ENCODE measurements around the gene MRPL24. TPM values are rescaled to one million over a fixed set of nuclear protein-coding genes. Genes with fewer than 3 reads are reported as not detected.
A peak's percentile ranks its signal among the peaks of the same experiment; 100 is the strongest.
"Not testable (repeated sequence)": the region's sequence is repeated elsewhere in the genome, so short reads cannot be mapped to it uniquely, and the experiment has no call there.

MRPL24 gene
- total RNA-seq, 1 experiment from 2014 or later: 48.1 TPM

GRCh38 chr1:156760092-156760795 is 19.4 kb upstream of the MRPL24 start:
- no peak for DNase-seq (ENCODE audit: low read depth)

DNA sequence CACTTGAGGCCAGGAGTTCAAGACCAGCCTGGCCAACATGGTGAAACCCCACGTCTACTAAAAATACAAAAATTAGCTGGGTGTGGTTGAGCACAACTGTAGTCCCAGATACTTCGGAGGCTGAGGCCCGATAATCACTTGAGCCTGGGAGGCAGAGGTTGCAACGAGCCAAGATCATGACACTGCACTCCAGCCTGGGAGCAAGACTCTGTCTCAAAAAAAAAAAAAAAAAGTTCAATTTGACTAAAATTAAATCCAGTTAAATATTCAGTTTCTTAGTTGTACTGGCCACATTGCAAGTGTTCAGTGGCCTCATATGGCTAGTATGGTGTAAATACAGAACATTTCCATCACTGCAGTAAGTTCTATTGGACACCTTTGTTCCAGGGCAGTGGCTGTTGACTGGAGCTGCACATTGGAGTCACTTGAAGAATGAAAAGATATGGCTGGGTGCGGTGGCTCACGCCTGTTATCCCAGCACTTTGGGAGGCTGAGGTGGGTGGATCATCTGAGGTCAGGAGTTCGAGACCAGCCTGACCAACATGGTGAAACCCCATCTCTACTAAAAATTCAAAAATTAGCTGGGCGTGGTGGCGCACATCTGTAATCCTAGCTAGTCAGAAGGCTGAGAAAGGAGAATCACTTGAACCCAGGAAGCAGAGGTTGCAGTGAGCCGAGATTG is 16.8 kb upstream of the MRPL24 start:
- DNase-seq (ENCODE audit: low read depth): not testable (repeated sequence)

DNA sequence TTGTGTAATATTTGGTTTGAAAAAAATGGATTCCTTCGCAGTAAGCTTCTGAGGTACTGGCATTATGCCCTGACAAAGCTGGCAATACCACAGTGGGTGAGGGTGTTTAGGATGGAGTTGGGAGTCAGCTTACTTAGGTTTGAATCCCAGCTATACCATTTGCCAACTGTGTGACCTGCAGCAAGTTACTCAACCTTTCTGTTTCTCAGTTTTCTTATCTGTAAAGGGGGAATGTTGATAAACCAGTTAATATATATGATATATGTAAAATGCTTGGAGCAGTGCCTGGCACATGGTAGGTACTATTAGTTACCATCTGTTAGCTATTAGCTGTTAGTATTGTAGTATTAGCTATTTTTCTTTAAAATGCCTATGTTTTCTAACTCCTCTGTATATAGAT is 15.5 kb upstream of the MRPL24 start:
- DNase-seq (ENCODE audit: low read depth): no peak

DNA sequence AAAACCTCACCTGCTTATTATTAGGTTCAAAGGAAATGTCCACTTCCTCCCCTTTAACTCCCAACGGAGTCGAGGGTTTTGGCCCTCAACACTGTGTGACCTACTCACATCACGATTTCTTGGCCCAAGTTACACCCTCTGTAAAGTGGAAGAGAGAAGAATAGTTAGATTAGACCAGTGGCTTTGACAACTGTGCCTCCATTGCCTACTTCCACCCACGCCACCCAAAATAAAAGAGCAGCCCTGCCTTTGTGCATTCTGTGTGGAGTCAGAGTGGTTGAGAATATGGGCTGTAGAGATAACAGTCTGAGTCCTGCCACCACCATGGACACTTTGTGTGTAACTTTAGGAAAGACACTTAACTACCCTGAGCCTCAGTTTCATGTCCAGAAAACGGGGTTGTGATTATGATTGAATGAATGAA is 14.7 kb upstream of the MRPL24 start:
- DNase-seq (ENCODE audit: low read depth): no peak

DNA sequence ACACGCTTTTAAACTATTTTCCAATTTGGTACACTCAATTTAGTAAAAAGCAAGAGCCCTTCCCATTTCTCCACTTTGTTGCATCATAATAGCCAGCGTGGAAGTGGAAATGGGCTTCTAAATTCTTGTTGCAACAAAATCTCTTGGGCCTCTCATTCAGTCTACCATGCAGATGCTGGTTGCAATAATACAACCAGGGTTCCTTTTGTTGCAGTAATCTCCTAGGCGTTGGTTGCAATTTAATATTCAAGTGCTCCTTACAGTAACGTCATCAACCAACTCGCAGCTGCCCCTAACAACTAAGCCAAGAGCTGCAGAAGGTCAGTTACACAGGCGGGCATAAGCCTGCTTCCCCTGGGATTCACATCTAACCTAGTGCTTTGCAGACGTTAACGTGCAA is 13.3 kb upstream of the MRPL24 start:
- DNase-seq (ENCODE audit: low read depth): no peak

- DNase-seq (ENCODE audit: low read depth): peak; percentile 28
Measured at GRCh38 chr1:156752843-156753482, 12.1 kb upstream of the MRPL24 start.

DNA sequence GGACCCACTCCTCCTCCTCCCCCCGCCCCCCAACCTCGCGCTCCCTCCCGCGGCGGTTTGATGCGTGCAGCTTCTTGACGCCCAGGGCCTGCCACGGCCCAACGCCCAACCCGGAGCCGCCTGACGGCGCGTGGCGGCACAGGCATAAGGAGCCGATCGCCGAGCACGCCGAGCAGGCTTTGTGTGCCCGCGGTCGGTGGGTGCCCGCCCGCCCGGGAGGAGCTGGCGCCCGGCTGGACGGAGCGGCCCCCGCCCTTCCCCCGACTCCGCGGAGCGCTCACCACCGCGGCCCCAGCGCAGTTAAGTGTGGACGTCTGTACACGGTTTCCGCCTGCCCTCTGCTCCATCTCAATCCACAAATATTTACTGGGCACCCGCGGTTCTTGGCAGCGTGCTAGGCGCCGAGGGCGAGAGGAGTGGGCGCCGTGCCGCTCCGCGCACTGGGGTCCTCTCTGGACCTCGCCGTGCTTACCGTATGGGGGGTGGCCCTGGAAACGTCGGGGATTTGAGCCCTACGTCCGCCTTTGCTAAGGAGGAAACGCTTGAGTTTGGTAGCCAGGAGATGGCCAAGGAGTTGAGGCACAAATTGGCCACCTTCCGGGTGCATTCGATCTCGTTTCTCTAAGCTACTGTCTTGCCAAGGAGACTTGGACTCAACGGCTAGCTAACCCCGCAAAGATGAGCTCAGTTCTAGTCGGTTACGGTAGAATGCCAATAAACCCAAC is 11.0 kb upstream of the MRPL24 start:
- peak; percentile 95 for DNase-seq (ENCODE audit: low read depth)

GRCh38 chr1:156751451-156751756 is 10.5 kb upstream of the MRPL24 start, which contains the start of gene HDGF:
HDGF (minus strand) TSS chr1:156751675; CDS start chr1:156751429, 246 bp downstream.
- no peak for DNase-seq (ENCODE audit: low read depth)

DNA sequence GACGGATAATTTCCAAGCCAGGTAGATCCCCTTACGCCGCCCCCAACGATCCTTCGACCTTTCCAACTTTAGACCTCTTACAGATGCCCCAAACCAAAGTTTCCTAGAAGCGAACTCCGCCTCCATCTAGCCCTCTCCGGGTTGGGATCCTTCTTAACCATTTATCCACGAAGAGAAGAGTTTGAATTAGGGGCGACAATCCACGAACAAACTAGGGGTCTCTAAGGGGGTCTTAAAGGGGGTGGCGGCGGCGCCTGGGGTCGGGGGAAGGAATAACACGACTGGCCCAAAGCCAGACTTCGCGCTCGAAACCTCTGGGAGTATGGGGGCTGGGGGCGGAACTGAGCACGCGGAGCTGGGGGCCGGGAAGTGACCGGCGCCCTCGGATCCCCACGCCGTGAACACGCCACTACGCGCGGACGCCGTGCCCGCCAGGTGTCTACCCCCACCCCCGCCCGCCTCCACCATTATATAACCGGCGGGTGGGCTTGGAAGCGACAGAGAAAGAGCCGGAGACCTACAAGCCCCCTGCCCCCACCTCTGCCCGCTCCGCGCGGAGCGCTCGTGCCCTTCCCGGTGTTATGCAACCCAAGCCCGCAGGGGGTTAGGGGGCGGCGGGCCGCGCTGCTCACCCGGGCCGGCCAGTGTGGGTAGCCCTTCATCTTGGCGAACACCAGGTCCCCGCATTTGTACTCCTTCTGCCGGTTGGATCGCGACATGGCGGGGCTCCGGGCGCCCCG is 10.0 kb upstream of the MRPL24 start:
- peak; percentile 44 for DNase-seq (ENCODE audit: low read depth)

DNA sequence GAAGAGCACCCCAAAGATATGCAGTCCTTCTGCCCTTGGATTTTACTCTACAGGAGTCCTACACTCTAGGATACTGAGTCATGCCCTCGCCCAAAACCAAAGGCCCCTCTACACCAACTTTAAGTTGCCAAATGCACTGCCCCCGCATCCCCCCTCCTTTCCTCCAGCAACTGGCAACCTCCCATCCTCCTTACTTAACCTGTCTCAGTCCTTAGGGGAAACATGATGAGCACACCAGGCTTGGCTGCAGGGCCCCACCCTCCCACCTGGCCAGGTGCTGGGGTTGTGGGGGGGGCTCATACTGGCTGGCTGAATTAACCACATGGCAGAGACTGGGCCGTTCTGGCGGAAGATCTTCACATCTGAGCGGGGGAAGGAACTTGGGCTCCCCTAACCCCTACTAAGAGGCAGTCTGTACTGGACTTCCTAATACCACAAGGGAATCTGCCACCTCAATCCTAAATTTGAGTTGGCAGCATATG is 9.3 kb upstream of the MRPL24 start:
- peak; percentile 53 for DNase-seq (ENCODE audit: low read depth)

- DNase-seq (ENCODE audit: low read depth): no peak
Measured at GRCh38 chr1:156749419-156750118, 8.7 kb upstream of the MRPL24 start.

DNA sequence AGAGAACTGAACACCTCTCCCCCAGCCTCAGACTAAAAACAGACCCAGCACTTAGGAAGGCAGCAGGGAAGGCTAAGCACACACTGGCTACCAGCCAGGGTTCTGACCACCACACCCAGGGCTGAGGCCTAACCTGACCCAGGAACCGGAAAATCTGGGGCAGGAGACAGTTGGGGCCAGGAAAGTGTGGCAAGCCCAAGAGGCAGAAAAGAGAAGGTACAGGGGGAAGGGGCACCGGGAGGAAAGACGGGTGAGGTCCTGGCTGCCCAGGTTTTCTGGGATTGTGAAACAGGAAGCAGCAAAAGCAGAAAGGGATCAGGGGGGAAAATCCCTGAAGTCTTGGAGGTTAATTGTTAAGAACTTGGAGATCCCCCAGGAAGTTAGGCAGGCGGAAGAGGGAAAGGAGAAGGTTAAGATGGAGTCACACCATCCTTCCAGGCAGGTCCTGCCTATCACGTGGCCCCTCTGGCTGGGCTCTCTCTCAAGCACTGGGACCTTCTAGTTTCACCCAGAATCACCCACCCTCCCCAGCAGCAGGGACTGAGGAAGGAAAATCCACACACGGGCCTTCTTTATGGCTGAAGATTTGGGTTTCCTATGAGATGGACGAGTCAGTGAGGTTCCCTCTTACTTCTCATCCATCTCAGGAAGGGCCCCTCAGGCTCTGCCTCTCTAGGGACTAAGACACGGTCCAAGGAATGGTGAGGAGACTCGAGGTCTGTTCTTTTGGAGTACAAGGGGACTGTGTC is 8.0 kb upstream of the MRPL24 start:
- peak; percentile 71 for DNase-seq (ENCODE audit: low read depth)

- DNase-seq (ENCODE audit: low read depth): no peak
Measured at GRCh38 chr1:156747742-156748669, 7.1 kb upstream of the MRPL24 start.

GRCh38 chr1:156746728-156747631 is 6.1 kb upstream of the MRPL24 start:
- DNase-seq (ENCODE audit: low read depth): peak; percentile 94

- no peak for DNase-seq (ENCODE audit: low read depth)
Measured at GRCh38 chr1:156746406-156746727, 5.5 kb upstream of the MRPL24 start.

DNA sequence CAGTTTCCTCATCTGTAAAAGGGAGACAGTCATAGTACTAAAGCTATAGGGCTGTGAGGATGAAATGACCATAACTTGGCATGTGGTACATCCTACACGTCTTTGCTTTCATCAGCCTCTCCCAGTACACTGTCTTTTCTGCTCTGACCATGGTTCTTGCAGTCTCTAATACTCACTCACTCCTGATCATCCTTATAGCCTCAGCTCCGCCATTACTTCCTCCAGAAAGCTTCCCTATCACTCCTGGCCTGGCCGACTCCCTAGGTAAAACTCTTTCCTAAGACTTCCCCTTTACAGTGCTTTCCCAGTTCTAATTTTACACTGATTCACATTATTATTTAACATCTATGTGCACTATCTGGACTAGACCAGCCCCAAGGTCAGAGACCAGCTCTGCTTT is 5.0 kb upstream of the MRPL24 start:
- no peak for DNase-seq (ENCODE audit: low read depth)

DNA sequence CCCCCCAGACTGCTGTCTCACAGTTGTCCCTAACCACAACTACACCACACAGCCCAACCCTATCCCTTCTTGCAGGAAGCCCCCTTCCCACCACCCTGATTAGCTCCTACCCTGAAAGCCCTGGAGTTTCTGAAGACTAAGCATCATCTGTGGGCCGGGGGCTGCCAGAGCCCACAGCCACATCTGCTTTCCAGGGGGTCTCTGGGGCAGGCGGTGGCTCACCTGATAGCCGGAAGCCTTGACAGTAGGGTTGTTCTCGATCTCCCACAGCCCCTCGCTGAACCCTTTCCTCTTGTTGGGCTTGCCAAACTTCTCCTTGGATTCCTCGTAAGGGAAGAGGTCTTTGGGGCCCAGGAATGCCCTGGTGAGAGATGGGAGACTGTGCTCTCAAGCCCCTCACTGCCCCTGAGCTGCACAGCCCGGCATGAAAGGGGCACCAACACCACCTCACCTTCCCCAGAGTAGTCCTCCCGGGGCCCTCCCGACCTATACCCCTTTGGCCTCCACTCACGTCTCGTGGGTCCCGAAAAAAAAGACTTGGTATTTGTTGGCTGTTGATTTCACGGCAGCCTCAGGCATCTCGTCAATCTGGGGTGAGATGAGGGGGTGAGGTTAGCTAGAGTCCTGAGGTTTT is 4.0 kb upstream of the MRPL24 start:
- DNase-seq (ENCODE audit: low read depth): no peak

DNA sequence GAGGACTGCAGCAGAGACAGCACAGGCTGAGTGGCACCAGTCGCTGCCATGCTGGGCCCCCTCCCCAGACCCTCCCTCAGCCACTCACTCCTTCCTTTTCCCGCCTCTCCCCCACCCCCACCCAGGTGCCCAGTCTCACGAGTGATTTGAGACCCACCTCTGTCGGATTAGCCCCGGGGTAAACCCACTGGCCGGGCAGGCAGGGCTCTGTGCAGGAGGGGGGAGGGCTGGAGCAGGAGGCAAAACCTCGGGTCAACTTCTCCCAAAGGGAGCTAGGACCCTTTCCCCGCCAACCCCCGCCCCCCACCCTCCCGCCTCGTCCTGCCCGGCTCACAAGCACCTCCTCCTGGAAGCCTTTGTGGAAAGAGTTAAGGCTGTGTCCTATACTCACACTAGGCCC is 3.5 kb upstream of the MRPL24 start:
- DNase-seq (ENCODE audit: low read depth): no peak

Data from M059J (cell line).